PC-3 (cell line): Measurements from ENCODE around the gene RALY. TPM values are rescaled to one million over a fixed set of nuclear protein-coding genes. Genes with fewer than 3 reads are reported as not detected.
A peak's percentile ranks its signal among the peaks of the same experiment; 100 is the strongest.

Experiments used
- ATAC-seq: fragments of 200-7000 bp; cut with Tn5 transposase; 2 replicates; pipeline ENCODE4 v1.9.1; 2020; ENCODE audit warnings: mild to moderate bottlenecking, moderate library complexity
- BruUV-seq: library from RNA; stranded (reverse); fragments of 400-500 nt; replicated peaks from 2 replicates; lab custom pipeline; 2021; lab: Mats Ljungman, UMichigan
- CTCF ChIA-PET: fragments of 300-600 bp; sonication (Branson Sonifier 250); formaldehyde crosslinking; loops from one replicate; lab custom pipeline; 2022; ENCODE audit warnings: antibody characterized with exemption; lab: Charles Lee
- POLR2A ChIA-PET: fragments of 300-600 bp; sonication (Branson Sonifier 250); formaldehyde crosslinking; loops from one replicate; lab custom pipeline; 2022; ENCODE audit warnings: antibody characterized with exemption; ENCODE audit not compliant: unreplicated experiment; lab: Charles Lee
- DNase-seq: peaks from one replicate; pipeline ENCODE4 v3.0.0-alpha.2; 2015
- H2AFZ ChIP-seq: fragments of 300-600 bp; sonication (generic); 2 replicates; pipeline ENCODE4 v1.6.0; 2016; ENCODE audit warnings: antibody characterized with exemption, low read length
- H3F3A ChIP-seq: fragments of 300-600 bp; sonication (generic); one replicate; pipeline ENCODE4 v1.6.0; 2017; ENCODE audit warnings: antibody characterized with exemption, low read length, control low read depth, mild to moderate bottlenecking; ENCODE audit not compliant: unreplicated experiment
- H3K27ac ChIP-seq: fragments of 300-600 bp; sonication (generic); 2 replicates; pipeline ENCODE4 v1.5.1; 2016; ENCODE audit warnings: mild to moderate bottlenecking, low read length
- H3K27me3 ChIP-seq: fragments of 300-600 bp; sonication (generic); 2 replicates; pipeline ENCODE4 v1.6.1; 2016; ENCODE audit warnings: low read length, mixed read lengths
- H3K36me3 ChIP-seq: fragments of 300-600 bp; sonication (generic); 2 replicates; pipeline ENCODE4 v1.6.1; 2016; ENCODE audit warnings: low read depth, mixed run types, low read length, mixed read lengths
- H3K4me1 ChIP-seq: fragments of 300-600 bp; sonication (generic); 2 replicates; pipeline ENCODE4 v1.5.1; 2016; ENCODE audit warnings: low read length; ENCODE audit not compliant: insufficient read depth
- H3K4me2 ChIP-seq: fragments of 300-600 bp; sonication (generic); 2 replicates; pipeline ENCODE4 v1.6.0; 2016; ENCODE audit warnings: low read length
- H3K4me3 ChIP-seq: fragments of 300-600 bp; sonication (generic); 2 replicates; pipeline ENCODE4 v1.5.1; 2016; ENCODE audit warnings: mild to moderate bottlenecking, low read length, mixed read lengths
- H3K79me2 ChIP-seq: fragments of 300-600 bp; sonication (generic); 2 replicates; pipeline ENCODE4 v1.6.1; 2017; ENCODE audit warnings: low read length, mixed read lengths
- H3K9ac ChIP-seq: fragments of 300-600 bp; sonication (generic); 2 replicates; pipeline ENCODE4 v1.6.0; 2016; ENCODE audit warnings: mild to moderate bottlenecking, low read length
- H3K9me2 ChIP-seq: fragments of 300-600 bp; sonication (generic); replicated peaks from 2 replicates; pipeline ENCODE4 v1.6.1; 2016; ENCODE audit warnings: mixed run types, low read length, mixed read lengths
- H3K9me3 ChIP-seq: fragments of 300-600 bp; sonication (generic); 2 replicates; pipeline ENCODE4 v1.6.1; 2016; ENCODE audit warnings: low read length, mixed read lengths
- H4K20me1 ChIP-seq: fragments of 300-600 bp; sonication (generic); 2 replicates; pipeline ENCODE4 v1.6.1; 2016; ENCODE audit warnings: low read length, mixed read lengths
- EZH2 ChIP-seq: fragments of 300-600 bp; sonication (generic); IDR thresholded peaks from one replicate; pipeline ENCODE4 v1.6.1; 2017; ENCODE audit warnings: antibody characterized with exemption, mild to moderate bottlenecking, low read length; ENCODE audit not compliant: unreplicated experiment
- EZH2phosphoT487 ChIP-seq: fragments of 300-600 bp; sonication (generic); IDR thresholded peaks from 2 replicates; pipeline ENCODE4 v1.6.1; 2018; ENCODE audit warnings: mild to moderate bottlenecking, antibody characterized with exemption, low read length, borderline replicate concordance
- intact Hi-C: fragments of 100-400 bp; cut with micrococcal nuclease; formaldehyde crosslinking; loops from 2 replicates; pipeline ENCODE4 v1.9.0; 2023
- total RNA-seq: library from RNA; depleted of rRNA; stranded (reverse); fragments of >200 nt; gene quantifications from 2 replicates; pipeline ENCODE4 v1.2.3, GENCODE V29; 2014
- TF ChIP-seq, protein P1 (sequence below): fragments of 300-600 bp; sonication (generic); conservative IDR thresholded peaks from 2 replicates; pipeline ENCODE4 v1.5.1; 2017; ENCODE audit warnings: antibody characterized with exemption, low read depth, mild to moderate bottlenecking, low read length

Gene RALY
- total RNA-seq, 1 experiment from 2014 or later = 160 TPM

DNA sequence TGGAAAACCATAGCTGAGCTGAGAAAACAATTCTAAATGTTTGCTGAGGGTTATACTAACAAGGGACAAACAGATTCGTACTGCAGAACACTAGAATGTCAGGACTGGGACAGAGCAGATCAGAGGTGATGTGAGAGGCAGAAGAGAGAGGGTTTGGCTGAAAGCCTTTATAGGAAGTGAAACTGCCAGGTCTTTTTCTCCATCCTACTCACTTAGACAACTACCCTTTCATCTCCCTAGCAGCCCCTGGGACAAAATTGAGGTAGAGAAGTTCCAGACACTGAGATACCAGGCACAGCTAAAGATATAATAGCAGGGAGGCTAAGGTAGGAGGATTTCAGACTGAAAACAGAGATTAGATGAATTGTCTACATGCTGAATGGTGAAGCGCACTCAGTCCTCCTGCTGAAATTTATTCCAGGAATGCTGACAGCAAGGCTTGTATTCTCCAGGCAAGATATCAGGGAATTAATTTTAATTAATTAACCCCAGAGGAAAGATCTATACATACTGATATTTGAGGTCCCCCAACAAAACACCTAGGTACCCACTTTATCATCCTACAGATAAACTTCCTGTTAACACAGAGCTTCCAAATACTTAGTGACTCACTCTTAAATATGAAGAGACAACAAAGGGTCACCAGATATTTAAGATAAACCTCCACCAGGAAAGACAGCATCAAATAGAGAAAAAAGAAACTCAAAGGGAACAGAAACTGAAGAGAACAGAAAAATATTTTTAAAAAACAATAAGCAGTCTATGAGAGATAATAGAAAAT lies 130.9 kb downstream of the RALY start:
- Histone ChIP-seq H3K4me3 (no peak overlapping the region), H3K9ac (no peak overlapping the region), H3K79me2 (no peaks in the 10 kb centered on the region), H3K9me2 (no peaks in the 10 kb centered on the region), H2AFZ (no peak overlapping the region), H3F3A (no peaks in the 10 kb centered on the region), H3K4me2 (no peak overlapping the region), H3K4me1 (peaks cover 4% of the 10 kb centered on the region; the same call in 1 of the 2 replicates), H4K20me1 (no peaks in the 10 kb centered on the region), H3K27ac (no peak overlapping the region), H3K9me3 (no peaks in the 10 kb centered on the region), H3K27me3 (no peaks in the 10 kb centered on the region), H3K36me3 (no peaks in the 10 kb centered on the region)
- intact Hi-C loops = no loop called here
- no peak for TF ChIP-seq EZH2phosphoT487
- TF ChIP-seq, protein P1, sequence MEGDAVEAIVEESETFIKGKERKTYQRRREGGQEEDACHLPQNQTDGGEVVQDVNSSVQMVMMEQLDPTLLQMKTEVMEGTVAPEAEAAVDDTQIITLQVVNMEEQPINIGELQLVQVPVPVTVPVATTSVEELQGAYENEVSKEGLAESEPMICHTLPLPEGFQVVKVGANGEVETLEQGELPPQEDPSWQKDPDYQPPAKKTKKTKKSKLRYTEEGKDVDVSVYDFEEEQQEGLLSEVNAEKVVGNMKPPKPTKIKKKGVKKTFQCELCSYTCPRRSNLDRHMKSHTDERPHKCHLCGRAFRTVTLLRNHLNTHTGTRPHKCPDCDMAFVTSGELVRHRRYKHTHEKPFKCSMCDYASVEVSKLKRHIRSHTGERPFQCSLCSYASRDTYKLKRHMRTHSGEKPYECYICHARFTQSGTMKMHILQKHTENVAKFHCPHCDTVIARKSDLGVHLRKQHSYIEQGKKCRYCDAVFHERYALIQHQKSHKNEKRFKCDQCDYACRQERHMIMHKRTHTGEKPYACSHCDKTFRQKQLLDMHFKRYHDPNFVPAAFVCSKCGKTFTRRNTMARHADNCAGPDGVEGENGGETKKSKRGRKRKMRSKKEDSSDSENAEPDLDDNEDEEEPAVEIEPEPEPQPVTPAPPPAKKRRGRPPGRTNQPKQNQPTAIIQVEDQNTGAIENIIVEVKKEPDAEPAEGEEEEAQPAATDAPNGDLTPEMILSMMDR = no peak
- no peak for TF ChIP-seq EZH2
- DNase-seq = no peak
- ChIA-PET CTCF (no interaction called here), POLR2A (no interaction called here)
- BruUV-seq = no TSS peak
- no peak; the same call in 1 of the 2 replicates for ATAC-seq

- no peak overlapping the region for H2AFZ ChIP-seq
- ATAC-seq (no peak), DNase-seq (no peak)
- H3F3A ChIP-seq = no peaks in the 10 kb centered on the region
- H3K27me3 ChIP-seq = no peaks in the 10 kb centered on the region
- ChIA-PET CTCF (no interaction called here), POLR2A (no interaction called here)
- no peaks in the 10 kb centered on the region for H3K79me2 ChIP-seq
- H3K4me1 ChIP-seq = peaks cover 4% of the 10 kb centered on the region; the same call in 1 of the 2 replicates
- H3K4me2 ChIP-seq = no peak overlapping the region
- TF ChIP-seq, protein P1 = no peak
- TF ChIP-seq EZH2 (no peak), EZH2phosphoT487 (no peak)
- no peak overlapping the region for H3K4me3 ChIP-seq
- H3K27ac ChIP-seq = no peak overlapping the region
- intact Hi-C loops = loop anchor here (2.0 kb wide), 1 partner anchor 265 kb away; no protein-coding TSS in a partner anchor
- H3K9ac ChIP-seq = no peak overlapping the region
- no TSS peak for BruUV-seq
- H3K36me3 ChIP-seq = no peaks in the 10 kb centered on the region
- no peaks in the 10 kb centered on the region for H4K20me1 ChIP-seq
- H3K9me2 ChIP-seq = no peaks in the 10 kb centered on the region
- no peaks in the 10 kb centered on the region for H3K9me3 ChIP-seq
Observed at GRCh38 chr20:34127792-34128191, 134.1 kb downstream of the RALY start.

DNA sequence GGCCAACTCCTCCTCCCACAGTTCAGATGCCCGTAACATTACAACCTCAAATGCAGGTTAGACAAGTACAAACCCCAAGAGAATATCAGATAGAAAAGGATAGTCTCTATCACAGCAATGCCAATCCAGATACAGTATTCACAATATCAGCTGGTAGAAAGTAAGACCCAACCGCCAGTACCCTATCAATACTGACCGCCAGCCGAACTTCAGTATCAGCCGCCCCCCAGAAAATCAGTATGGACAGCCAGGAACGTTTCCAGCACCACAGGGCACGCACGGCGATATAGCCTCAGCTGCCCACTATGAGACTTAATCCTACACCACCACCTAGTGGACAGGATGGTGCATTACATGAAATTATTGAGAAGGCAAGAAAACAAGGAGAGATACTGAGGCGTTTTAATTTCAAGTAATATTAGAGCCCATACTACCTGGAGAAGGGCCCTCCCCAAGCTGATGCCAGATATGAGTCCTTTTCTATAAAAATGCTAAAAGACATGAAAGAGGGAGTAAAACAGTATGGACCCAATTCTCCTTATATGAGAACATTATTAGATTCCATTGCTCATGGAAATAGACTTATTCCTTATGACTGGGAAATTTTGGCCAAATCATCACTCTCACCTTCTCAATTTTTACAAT lies 135.9 kb downstream of the RALY start:
- Histone ChIP-seq H3K9ac (no peak overlapping the region), H4K20me1 (no peaks in the 10 kb centered on the region), H3F3A (no peaks in the 10 kb centered on the region), H3K9me2 (no peaks in the 10 kb centered on the region), H2AFZ (peak overlapping the region; percentile 79), H3K4me1 (peaks cover 4% of the 10 kb centered on the region; the same call in 1 of the 2 replicates), H3K27ac (no peak overlapping the region), H3K36me3 (no peaks in the 10 kb centered on the region), H3K9me3 (no peaks in the 10 kb centered on the region), H3K4me2 (peak overlapping the region; percentile 85), H3K27me3 (no peaks in the 10 kb centered on the region), H3K79me2 (no peaks in the 10 kb centered on the region), H3K4me3 (peak overlapping the region; percentile 51)
- TF ChIP-seq EZH2 = no peak
- TF ChIP-seq, protein P1 = peak; percentile 87
- BruUV-seq = no TSS peak
- DNase-seq (peak; percentile 88), ATAC-seq (peak; percentile 91)
- intact Hi-C loops = loop anchor here (1.0 to 2.0 kb wide), 3 partner anchors 60 to 267 kb away; no protein-coding TSS in a partner anchor
- ChIA-PET CTCF (no interaction called here), POLR2A (no interaction called here)
